Smooth muscle cell (in vitro differentiated cells): Measurements from ENCODE around the gene SHC3. TPM values are rescaled to one million over a fixed set of nuclear protein-coding genes. Genes with fewer than 3 reads are reported as not detected.

Experiments used
- DNase-seq: peaks from one replicate; lab custom pipeline; 2025; ENCODE audit not compliant: unreplicated experiment; lab: John Stamatoyannopoulos, UW
- H2AFZ ChIP-seq: fragments of 200-600 bp; sonication (generic); 2 replicates; pipeline ENCODE4 v1.6.0; 2016; ENCODE audit warnings: antibody characterized with exemption, low read depth, mild to moderate bottlenecking
- H3F3A ChIP-seq: fragments of 200-600 bp; sonication (generic); 2 replicates; pipeline ENCODE4 v1.6.0; 2017; ENCODE audit warnings: antibody characterized with exemption, low read depth
- H3K27ac ChIP-seq: fragments of 200-600 bp; sonication (generic); 2 replicates; pipeline ENCODE4 v1.5.1; 2016; ENCODE audit warnings: low read depth, mild to moderate bottlenecking
- H3K27me3 ChIP-seq: fragments of 200-600 bp; sonication (generic); 2 replicates; pipeline ENCODE4 v1.6.1; 2016; ENCODE audit warnings: low read depth, mild to moderate bottlenecking
- H3K36me3 ChIP-seq: fragments of 200-600 bp; sonication (generic); 2 replicates; pipeline ENCODE4 v1.5.1; 2016; ENCODE audit warnings: low read depth
- H3K4me1 ChIP-seq: fragments of 200-600 bp; sonication (generic); 2 replicates; pipeline ENCODE4 v1.5.1; 2016; ENCODE audit warnings: low read depth
- H3K4me2 ChIP-seq: fragments of 200-600 bp; sonication (generic); 2 replicates; pipeline ENCODE4 v1.6.0; 2016; ENCODE audit warnings: mild to moderate bottlenecking
- H3K4me3 ChIP-seq: fragments of 200-600 bp; sonication (generic); 2 replicates; pipeline ENCODE4 v1.5.1; 2016; ENCODE audit warnings: mild to moderate bottlenecking
- H3K79me2 ChIP-seq: fragments of 200-600 bp; sonication (generic); 2 replicates; pipeline ENCODE4 v1.6.0; 2016; ENCODE audit warnings: low read depth, mild to moderate bottlenecking
- H3K9ac ChIP-seq: fragments of 200-600 bp; sonication (generic); 2 replicates; pipeline ENCODE4 v1.6.0; 2016; ENCODE audit warnings: low read depth
- H3K9me3 ChIP-seq: fragments of 200-600 bp; sonication (generic); replicated peaks from 2 replicates; pipeline ENCODE4 v1.5.1; 2016; ENCODE audit warnings: low read depth
- H4K20me1 ChIP-seq: fragments of 200-600 bp; sonication (generic); 2 replicates; pipeline ENCODE4 v1.6.0; 2016; ENCODE audit warnings: low read depth
- WGBS: methylation state at CpG from one replicate; pipeline ENCODE4 v1.1.7; 2016; ENCODE audit warnings: low lambda C conversion rate; 5-methylcytosine and 5-hydroxymethylcytosine counted together
- polyA plus RNA-seq: library from polyadenylated mRNA; unstranded; fragments of >200 nt; fragmentation: Nextera tagmentation; extraction: Ambion mirVana; gene quantifications from 2 replicates; pipeline ENCODE4 v1.2.1, GENCODE V29; 2016
- total RNA-seq: library from RNA; depleted of rRNA; stranded (reverse); fragments of >200 nt; gene quantifications from 2 replicates; pipeline ENCODE4 v1.2.3, GENCODE V29; 2014
- TF ChIP-seq, protein P1 (sequence below): fragments of 200-600 bp; sonication (generic); IDR thresholded peaks from 2 replicates; pipeline ENCODE4 v1.5.1; 2017; ENCODE audit warnings: borderline replicate concordance, mild to moderate bottlenecking, antibody characterized with exemption; ENCODE audit not compliant: insufficient read depth, poor library complexity, severe bottlenecking

SHC3 gene
- total and polyA plus RNA-seq, 2 experiments from 2014 or later = 0.38 to 0.67 TPM

DNA sequence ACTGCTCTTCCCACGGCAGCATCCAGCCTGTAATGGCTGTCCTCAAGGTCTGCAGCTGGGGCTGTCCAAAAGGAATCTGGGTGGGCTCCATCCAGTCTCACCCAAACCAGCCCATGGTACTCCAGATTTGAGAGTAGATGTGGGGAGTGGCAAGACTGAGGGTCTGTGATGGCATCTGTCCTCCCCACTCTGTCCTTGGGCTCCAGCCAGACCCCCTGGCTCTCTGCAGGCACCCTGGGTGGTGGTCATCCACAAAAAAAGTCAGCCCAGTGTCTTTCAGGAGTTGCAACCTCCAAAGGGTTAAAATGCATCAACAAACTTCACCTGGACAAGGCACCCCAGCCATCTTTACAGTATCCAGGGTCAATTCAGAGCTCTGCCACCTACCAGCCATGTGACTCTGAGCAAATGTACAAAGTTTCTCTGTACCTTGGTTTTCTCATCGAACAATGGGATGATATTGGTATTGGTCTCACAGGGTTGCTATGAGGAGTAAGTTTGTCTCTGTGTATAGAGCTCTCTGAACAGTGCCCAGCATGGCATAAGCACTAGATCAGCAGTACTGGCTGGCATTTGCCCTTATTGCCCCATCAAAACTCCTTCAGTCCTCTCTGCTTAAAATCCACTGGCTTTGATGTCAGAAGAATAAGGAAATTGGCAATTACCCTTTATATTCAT is 194.6 kb downstream of the SHC3 start:
- H3K9ac ChIP-seq = no peak overlapping the region
- H3F3A ChIP-seq = no peaks in the 10 kb centered on the region
- TF ChIP-seq, protein P1, sequence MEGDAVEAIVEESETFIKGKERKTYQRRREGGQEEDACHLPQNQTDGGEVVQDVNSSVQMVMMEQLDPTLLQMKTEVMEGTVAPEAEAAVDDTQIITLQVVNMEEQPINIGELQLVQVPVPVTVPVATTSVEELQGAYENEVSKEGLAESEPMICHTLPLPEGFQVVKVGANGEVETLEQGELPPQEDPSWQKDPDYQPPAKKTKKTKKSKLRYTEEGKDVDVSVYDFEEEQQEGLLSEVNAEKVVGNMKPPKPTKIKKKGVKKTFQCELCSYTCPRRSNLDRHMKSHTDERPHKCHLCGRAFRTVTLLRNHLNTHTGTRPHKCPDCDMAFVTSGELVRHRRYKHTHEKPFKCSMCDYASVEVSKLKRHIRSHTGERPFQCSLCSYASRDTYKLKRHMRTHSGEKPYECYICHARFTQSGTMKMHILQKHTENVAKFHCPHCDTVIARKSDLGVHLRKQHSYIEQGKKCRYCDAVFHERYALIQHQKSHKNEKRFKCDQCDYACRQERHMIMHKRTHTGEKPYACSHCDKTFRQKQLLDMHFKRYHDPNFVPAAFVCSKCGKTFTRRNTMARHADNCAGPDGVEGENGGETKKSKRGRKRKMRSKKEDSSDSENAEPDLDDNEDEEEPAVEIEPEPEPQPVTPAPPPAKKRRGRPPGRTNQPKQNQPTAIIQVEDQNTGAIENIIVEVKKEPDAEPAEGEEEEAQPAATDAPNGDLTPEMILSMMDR = no peak
- H3K27me3 ChIP-seq = no peaks in the 10 kb centered on the region
- H2AFZ ChIP-seq = no peak overlapping the region
- no peak overlapping the region for H3K4me3 ChIP-seq
- H3K79me2 ChIP-seq = no peaks in the 10 kb centered on the region
- WGBS = 88% methylated on average over 2 of the region's 2 CpGs
- H3K4me2 ChIP-seq = no peak overlapping the region
- no peaks in the 10 kb centered on the region for H4K20me1 ChIP-seq
- no peaks in the 10 kb centered on the region for H3K9me3 ChIP-seq
- no peaks in the 10 kb centered on the region for H3K36me3 ChIP-seq
- no peak for DNase-seq
- H3K4me1 ChIP-seq = peaks cover 19% of the 10 kb centered on the region
- no peak overlapping the region for H3K27ac ChIP-seq

DNA sequence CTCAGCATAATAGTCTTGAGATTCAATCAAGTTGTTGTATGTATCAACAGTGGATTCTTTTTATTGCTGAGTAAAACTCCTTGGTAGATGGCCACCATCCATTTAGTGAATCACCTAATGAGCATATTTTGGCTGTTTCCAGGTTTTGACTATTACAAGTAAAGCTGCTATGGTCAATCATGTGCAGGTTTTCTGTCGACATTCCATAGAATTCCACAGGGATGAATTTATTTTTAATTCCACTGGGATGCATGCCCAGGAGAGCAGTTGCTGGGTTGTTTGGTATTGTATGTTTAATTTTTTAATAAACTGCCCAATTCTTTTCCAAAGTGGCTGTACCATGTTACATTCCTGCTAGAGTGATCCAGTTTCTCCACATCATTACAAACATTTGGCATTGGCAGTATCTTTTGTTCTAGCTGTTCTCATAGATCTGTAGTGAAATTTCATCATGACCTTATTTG is 197.8 kb downstream of the SHC3 start:
- Histone ChIP-seq H4K20me1 (no peaks in the 10 kb centered on the region), H3K4me1 (peaks cover 11% of the 10 kb centered on the region), H3K9me3 (no peaks in the 10 kb centered on the region), H3K4me2 (no peak overlapping the region), H3K79me2 (no peaks in the 10 kb centered on the region), H3F3A (no peaks in the 10 kb centered on the region), H3K27ac (no peak overlapping the region), H2AFZ (no peak overlapping the region), H3K4me3 (no peak overlapping the region), H3K36me3 (no peaks in the 10 kb centered on the region), H3K9ac (no peak overlapping the region), H3K27me3 (no peaks in the 10 kb centered on the region)
- TF ChIP-seq, protein P1 = no peak
- no peak for DNase-seq
- 94% methylated on average over 1 of the region's 1 CpG for WGBS

DNA sequence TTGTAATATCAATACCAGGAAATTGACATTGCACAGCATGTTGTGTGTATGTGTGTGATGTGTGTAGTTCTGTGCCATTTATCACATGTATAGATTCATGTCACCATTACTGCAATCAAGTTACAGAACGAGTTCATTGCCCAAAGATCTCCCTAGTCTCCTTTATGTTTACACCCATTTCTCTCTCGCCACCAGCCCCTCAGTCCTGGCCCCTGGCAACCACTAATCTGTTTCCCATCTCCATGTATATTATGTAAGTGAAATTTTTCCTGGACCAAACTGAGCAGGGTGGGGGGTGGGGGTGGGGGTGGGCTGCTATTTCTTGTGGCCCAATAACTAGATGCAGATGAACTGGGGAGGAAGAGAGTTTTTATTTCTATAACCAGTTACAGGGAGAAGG is 198.8 kb downstream of the SHC3 start:
- Histone ChIP-seq H3K4me1 (peaks cover 11% of the 10 kb centered on the region), H3K36me3 (no peaks in the 10 kb centered on the region), H3F3A (no peaks in the 10 kb centered on the region), H3K4me2 (no peak overlapping the region), H3K4me3 (no peak overlapping the region), H2AFZ (no peak overlapping the region), H3K27ac (no peak overlapping the region), H3K9ac (no peak overlapping the region), H3K9me3 (no peaks in the 10 kb centered on the region), H3K27me3 (no peaks in the 10 kb centered on the region), H4K20me1 (no peaks in the 10 kb centered on the region), H3K79me2 (no peaks in the 10 kb centered on the region)
- no peak for DNase-seq
- WGBS = 100% methylated on average over 2 of the region's 2 CpGs
- TF ChIP-seq, protein P1 = no peak

DNA sequence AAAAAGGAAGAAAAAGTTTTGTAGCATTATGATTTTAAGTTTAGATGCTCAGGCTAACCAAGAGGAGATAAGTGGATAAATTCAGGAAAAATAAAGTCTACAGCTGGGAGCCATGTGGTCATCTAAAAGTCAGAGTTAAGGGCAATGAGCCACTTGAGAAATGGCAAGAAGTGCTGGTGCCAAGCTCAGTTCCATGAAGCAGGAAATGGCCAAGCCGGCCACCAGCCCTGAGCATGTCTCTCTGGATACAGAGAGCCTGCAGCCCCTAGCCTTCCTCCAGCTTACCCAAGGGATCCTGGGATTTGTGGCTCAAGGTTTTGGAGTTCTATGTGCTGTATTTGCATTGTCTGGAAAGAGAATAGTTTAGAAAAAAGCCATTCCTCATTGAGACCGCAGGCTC is 199.6 kb downstream of the SHC3 start:
- peaks cover 11% of the 10 kb centered on the region for H3K4me1 ChIP-seq
- H2AFZ ChIP-seq = no peak overlapping the region
- no peaks in the 10 kb centered on the region for H3K9me3 ChIP-seq
- H4K20me1 ChIP-seq = no peaks in the 10 kb centered on the region
- no peaks in the 10 kb centered on the region for H3K36me3 ChIP-seq
- H3K27ac ChIP-seq = no peak overlapping the region
- H3K79me2 ChIP-seq = no peaks in the 10 kb centered on the region
- DNase-seq = no peak
- no peak overlapping the region for H3K4me2 ChIP-seq
- H3K9ac ChIP-seq = no peak overlapping the region
- TF ChIP-seq, protein P1 = no peak
- no peak overlapping the region for H3K4me3 ChIP-seq
- no peaks in the 10 kb centered on the region for H3K27me3 ChIP-seq
- no peaks in the 10 kb centered on the region for H3F3A ChIP-seq
- 92% methylated on average over 2 of the region's 2 CpGs for WGBS
